Measurements from ENCODE around the gene PRKACB. TPM values are rescaled to one million over a fixed set of nuclear protein-coding genes. Genes with fewer than 3 reads are reported as not detected.
"Not testable (repeated sequence)": the region's sequence is repeated elsewhere in the genome, so short reads cannot be mapped to it uniquely, and the experiment has no call there.

The PRKACB gene
- total RNA-seq, 1 donor from 2014 or later = 38.1 TPM

DNA sequence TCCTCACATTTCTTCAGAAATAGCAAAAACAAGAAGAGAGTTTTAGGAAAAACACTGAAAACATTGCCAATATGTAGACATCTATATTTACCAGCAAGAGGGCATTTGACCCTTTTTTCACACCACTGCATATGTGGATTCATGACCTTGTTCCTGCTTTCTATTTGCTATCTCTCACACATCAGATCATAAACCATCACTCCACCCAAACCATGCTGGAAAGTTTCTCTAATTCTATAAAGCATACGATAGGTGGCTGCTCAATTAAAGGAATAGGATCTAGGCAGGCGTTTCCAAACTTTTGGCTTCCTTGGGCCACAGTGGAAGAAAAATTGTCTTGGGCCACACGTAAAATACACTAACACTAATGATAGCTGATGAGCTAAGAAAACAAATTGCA lies 121.8 kb downstream of the PRKACB start:
- DNase-seq (ENCODE audit: low spot score) = no peak

DNA sequence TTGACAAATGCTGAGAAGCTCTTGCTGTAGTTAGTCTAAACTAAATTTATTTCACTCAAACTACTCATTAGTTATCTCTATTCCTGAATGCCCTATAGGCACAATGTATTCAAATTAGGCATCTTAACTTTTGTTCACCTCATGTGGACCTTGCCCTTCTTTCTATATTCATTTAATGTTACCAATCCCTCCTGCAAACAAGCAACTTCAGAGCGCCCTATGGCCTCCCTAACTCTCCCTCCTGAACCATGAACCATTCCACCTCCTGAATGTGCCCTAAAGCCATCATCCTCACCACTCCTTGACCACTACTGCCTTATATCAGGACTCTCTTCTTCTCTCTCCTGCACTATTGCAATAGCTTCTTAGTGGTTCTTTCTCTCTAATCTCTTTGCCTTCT lies 122.7 kb downstream of the PRKACB start:
- DNase-seq (ENCODE audit: low spot score) = no peak

DNA sequence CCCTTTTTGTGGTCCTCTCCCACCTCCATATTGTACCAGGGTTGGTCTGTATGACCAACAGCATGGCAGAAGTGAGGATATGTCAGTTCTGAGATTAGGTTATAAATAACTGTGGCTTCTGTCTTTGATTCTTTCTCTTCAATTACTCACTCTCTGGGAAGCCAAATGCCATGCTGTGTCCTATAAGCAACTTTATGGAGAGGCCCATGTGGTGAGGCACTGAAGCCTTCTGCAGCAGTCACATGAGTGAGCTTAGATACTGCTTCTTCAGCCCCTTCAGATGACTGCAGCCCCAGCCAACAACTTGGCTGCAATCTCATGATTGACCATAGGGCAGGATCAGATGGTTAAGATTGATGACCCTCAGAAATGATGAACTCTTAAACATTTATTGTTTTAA lies 123.4 kb downstream of the PRKACB start:
- no peak for DNase-seq (ENCODE audit: low spot score)

DNA sequence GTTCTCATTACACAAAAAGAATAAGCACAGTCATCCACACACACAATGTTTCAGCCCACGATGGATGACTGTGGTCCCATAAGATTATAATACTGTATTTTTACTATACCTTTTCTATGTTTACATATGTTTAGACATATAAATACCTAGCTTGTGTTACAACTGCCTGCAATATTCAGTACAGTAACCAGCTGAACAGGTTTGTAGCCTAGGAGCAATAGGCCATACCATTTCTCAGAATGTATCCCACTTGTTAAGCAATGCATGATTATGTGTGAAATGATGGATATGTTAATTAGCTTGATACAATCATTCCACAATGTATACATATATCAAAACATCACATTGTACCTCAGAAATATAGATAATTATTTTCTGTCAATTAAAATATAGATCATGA lies 124.3 kb downstream of the PRKACB start:
- DNase-seq (ENCODE audit: low spot score) = no peak

DNA sequence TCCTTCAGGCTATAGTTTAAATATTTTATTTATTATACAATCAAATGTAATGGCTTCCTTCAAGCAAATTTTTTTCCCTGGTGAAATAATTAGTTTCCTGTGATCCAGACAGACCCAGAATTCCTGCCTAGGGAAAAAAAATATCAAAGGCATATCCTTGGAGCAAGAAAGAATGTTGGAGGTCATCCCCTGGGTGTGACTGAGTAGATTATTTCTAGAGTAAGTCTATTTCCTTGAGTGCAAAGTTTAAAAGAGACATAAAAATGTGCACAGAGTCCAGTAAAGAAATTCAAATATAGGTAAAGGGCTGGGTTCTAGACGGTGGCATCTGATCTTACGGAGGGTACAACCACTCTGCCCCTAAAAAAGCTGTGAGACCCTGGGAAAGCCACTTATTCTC lies 125.2 kb downstream of the PRKACB start:
- DNase-seq (ENCODE audit: low spot score) = no peak

DNA sequence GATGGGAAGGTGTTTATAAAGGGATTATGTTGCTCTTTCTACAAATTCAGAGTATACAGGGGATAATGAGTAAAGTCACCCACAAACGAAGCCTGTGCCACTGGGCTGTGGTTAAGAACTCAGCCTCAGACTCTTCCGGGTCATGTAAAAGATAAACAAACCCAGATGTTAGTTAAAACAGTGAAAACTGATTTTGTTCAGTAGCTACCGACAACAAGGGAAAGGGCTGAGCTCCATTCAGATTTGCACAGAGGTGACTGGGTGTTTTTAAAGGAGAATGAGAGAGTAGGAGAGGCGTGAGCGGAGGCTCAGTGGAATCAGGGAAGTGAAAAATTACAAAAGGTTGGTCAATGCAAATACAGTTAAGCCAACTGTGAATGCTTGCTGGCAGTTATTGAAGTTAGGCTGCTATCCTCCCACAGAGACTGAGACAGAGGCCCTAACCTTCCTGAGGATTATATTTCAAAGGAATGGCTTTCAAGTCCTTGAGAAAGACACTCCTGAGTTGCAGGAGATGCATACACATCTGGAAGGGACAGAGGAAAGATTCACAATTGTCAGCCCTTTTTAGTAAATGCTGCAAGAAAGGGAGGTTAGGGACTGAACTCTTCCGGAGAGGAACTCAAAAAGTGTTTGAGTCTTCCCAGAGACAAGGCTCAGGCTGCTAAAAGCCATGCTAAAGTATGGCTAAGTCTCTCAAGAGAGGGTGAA lies 127.5 kb downstream of the PRKACB start:
- no peak for DNase-seq (ENCODE audit: low spot score)

DNA sequence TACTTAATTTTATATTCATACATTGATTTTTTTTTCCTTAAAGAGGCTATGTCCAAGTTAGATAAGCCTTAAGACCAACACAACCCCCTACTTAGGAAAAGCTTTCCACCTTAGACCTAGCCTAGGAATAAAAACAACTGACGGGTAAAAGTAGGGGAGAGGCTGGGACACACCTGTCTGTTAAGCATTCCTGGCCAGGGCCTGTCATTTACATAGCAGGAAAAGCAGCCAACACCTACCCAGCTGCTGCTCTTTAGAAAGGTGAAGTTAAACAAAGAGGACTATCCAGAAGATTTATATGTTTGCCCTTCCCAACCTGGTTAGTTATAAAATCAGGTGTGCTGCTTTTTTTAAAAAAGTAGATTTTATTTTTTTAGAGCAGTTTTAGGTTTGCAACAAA lies 128.3 kb downstream of the PRKACB start:
- no peak for DNase-seq (ENCODE audit: low spot score)

DNA sequence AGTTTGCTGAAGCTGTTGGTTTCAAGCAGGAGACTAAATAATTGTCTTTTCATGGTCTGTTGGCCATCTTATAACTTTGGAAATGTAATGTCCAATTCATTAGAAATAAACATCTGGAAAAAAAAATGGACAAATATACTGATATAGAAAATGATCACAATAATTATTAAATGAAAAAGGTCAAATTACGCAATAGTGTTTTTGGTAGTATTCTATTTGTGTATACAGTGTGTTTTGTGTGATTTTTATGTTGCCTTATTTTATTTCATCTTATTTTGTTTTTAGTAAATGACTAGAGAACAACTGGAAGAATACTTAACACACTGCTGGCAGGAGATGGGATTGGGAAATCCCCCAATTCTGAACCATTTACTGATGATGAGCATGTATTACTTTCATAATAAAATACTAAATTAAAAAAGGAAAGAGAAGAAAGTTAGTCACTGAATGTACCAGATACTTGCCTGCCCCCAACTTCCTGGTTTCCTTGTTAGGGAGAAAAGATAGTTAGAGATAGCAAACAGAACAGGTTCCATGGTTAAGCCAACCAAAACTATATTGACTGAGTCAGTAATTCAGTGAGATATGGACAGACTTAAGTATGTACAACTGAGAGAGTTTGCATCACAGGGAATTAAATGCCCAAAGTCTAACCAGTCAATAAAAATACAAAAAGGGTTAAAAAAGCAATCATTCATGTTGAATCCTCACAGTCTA lies 133.4 kb downstream of the PRKACB start:
- no peak for DNase-seq (ENCODE audit: low spot score)

DNA sequence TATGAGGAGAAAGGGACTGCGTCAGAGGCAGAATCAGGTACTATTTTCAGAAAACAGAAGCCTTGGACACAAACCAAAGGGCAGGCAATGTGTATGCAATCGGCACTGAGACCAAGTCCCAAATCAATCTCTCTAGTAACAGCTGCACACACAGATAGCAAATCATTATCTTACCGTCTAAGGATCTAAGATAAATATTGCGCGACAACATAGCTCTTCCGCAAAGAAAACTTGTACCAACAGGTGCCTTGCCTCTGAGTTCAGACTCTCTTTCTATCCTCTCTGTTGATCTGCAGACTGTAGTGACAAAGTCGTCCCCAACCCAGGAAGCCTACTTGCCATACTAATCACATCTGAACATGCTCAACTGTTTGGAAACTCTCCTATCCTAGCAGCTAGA lies 134.8 kb downstream of the PRKACB start:
- DNase-seq (ENCODE audit: low spot score) = no peak

DNA sequence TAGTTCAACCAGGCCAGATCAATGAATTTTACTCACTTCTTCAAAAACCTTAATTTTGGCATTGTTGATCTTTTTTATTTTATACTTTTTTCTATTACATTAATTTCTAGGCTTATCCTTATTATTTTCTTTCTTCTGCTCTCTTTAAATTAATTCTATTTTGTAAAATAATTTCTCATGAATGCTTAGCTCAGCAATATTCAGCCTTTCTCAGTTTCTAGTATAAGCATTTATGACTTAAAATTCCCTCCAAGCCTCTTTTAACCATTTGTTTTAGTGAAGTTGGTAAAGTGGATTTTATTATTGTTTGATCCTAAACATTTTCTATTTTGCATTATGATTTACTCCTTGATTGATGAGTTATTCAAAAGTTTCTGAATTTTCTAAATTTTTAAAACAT lies 136.8 kb downstream of the PRKACB start:
- no peak for DNase-seq (ENCODE audit: low spot score)

DNA sequence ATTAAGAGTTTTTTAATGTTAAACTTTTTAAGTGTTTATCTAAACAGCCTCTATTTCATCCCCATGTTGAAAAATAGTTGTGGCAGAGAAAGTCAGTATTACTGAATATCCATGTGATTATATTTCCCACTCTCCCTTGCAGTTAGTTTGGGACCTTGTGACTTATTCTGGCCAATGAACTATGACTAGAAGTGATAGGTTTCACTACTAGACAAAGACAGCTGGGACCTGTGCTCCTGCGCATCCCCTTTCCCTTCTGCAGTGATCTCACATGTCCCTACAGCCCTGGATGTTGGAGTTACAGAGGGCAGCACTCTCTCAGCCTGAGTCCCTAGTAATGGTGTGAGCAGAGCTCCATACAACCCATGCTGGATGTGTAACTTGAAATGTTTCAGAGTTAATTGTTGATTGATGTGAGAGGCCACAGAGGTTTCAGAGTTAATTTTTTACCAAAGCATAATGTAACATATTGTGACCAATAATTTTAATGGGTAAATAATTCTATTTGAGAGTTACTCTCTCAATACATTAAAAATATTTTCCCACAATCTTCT lies 138.8 kb downstream of the PRKACB start:
- DNase-seq (ENCODE audit: low spot score) = no peak

DNA sequence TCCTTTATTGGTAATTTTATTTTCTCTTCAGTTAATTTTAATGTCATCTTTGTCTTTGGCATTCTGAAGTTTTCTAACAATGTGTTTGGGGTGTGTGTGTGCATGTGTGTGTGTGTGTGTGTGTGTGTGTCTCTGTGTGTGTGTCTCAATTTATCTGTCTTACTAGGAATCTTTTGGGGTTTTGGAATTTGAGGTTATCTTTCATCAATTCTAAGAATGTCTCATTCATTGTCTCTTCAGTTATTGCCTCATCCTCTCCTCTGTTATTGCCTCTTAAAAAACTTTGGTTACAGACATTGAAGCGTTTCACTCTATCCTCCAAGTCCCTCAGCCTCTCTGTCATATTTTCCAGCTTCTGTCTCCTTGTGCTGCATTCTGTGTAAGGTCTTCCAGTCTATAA lies 139.3 kb downstream of the PRKACB start:
- no peak for DNase-seq (ENCODE audit: low spot score)

DNA sequence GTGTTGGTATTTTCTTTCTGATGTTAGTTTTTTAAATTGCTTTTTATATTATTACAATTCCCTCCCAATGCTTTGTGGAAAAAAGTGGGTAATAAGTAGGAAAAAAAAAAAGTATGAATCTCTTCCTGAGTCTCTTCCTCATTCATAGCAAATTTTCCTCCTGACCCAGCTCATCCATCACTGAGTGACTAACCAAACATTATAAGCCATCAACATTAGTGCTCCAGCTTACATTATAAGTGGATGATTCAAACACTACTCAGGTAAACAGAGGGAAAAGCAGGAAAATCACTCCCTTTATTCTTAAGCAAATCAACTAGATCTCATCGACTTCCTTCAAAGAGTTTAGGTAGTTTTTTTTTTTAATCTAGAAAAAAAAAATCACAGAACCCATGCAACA lies 142.0 kb downstream of the PRKACB start:
- no peak for DNase-seq (ENCODE audit: low spot score)

DNA sequence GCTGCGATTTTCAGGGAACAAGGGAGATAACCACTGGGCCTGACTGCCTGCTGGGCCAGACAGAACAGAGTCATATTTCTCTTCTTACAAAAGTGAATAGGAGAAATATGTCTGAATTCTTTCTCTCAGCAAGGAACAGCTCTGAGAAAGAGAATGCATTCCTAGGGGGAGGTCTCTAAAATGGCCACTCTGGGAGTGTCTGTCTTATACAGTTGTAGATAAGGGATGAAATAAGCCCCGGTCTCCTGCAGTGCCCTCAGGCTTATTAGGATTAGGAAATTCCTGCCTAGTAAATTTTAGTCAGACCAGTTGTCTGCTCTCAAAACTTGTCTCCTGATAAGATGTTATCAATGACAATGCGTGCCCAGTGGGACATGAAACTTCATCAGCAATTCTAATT lies 143.3 kb downstream of the PRKACB start:
- DNase-seq (ENCODE audit: low spot score) = not testable (repeated sequence)

Other genes with a start within 250 kb of the PRKACB start
- gene TTLL7, start 145.1 kb upstream of the PRKACB start, total RNA-seq = 8.8 TPM
- gene SAMD13, start 157.4 kb downstream of the PRKACB start, total RNA-seq = 0.61 TPM